ENCODE measurements around the gene PSTK. TPM values are rescaled to one million over a fixed set of nuclear protein-coding genes. Genes with fewer than 3 reads are reported as not detected.
A peak's percentile ranks its signal among the peaks of the same experiment; 100 is the strongest.

The PSTK gene
- total and polyA plus RNA-seq, 7 experiments from 2014 or later, result 4.3 to 13.2 (median 8.9) TPM

DNA sequence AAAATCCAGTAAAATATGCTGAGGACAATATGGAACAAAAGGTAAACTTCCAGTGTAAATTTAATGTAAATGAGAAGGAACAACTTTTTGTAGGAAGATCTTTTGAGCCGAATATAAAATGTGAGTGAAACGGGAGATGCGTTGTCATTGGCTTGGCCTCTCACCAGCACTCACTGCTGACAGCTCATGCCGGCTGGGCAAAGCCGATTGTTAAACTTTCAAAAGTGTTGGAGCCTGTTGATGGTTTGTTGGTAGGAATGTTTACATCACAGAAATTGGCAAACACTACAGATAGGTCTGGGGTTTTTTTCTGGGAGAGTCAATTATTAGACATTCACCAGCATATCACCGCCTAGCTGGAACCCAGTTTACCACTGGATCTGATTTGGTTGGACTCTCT lies 6.1 kb downstream of the PSTK start:
- ChIA-PET CTCF (no interaction called here), POLR2A (interaction anchor here (1.1 kb wide), 1 partner anchor 22 kb away, joined by 3 read pairs; the partner anchor contains the start of genes ACADSB and IKZF5)
- H3K9me3 ChIP-seq (ENCODE audit: control insufficient read depth in 2 of 3, low read length in 3 of 3), result no peaks in the 10 kb centered on the region
- H3K36me3 ChIP-seq (ENCODE audit: control insufficient read depth in 2 of 3, insufficient read depth in 3 of 3, low read length in 3 of 3), result peaks cover 0 to 3% (median 0%) of the 10 kb centered on the region in 3 experiments
- peak overlapping the region in 1 of 9 donors; percentile 76 for H3K27ac Mint-ChIP-seq
- H3K4me1 ChIP-seq (ENCODE audit: control insufficient read depth in 2 of 2, insufficient read depth in 2 of 2, low read length in 2 of 2), result peaks cover under 1 to 3% of the 10 kb centered on the region in 2 donors
- no peak overlapping the region for H3K4me3 Mint-ChIP-seq
- DNase-seq, result no peak
- H3K27me3 ChIP-seq (ENCODE audit: control insufficient read depth in 2 of 2, insufficient read depth in 2 of 2, low read length in 2 of 2), result no peaks in the 10 kb centered on the region
- no peak overlapping the region for H3K4me3 ChIP-seq (ENCODE audit: low read length)
- H3K36me3 Mint-ChIP-seq, result peaks cover 3 to 9% (median 5%) of the 10 kb centered on the region in 5 donors
- no peaks in the 10 kb centered on the region for H3K27me3 Mint-ChIP-seq
- no peaks in the 10 kb centered on the region for H3K9me3 Mint-ChIP-seq
- H3K27ac ChIP-seq (ENCODE audit: low read depth, low read length), result no peak overlapping the region
- H3K4me1 Mint-ChIP-seq, result peaks cover 2 to 15% (median 9%) of the 10 kb centered on the region in 7 donors
- no peak for ATAC-seq
- intact Hi-C loops (cut with micrococcal nuclease), result loop anchor here in 1 of 2 donors (10.0 kb wide), 1 partner anchor 1012 kb away; the partner anchor contains the start of gene NSMCE4A

DNA sequence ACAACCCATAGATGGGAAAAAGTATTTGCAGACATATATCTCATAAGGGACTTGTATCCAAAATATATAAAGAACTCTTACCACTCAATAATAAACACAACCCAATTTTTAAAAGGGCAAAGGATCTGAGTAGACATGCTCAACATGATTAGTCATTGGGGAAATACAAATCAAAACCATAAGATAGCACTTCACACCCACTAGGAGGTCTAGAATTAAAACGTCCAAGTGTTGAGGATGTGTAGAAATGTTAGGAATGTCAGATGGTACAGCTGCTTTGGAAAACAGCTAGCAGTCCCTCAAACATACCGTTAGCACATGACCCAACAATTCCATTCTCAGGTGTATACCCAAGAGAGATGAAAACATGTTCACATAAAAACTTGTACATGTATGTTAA lies 8.3 kb downstream of the PSTK start:
- H3K36me3 Mint-ChIP-seq, result peaks cover 3 to 9% (median 5%) of the 10 kb centered on the region in 5 donors
- ATAC-seq (no peak), DNase-seq (no peak)
- peaks cover 0 to 16% (median 11%) of the 10 kb centered on the region in 3 experiments for H3K36me3 ChIP-seq (ENCODE audit: control insufficient read depth in 2 of 3, insufficient read depth in 3 of 3, low read length in 3 of 3)
- peaks cover 0 to 6% (median 0%) of the 10 kb centered on the region in 7 donors for H3K4me1 Mint-ChIP-seq
- no peaks in the 10 kb centered on the region for H3K9me3 Mint-ChIP-seq
- no peak overlapping the region for H3K4me3 ChIP-seq (ENCODE audit: low read length)
- no peaks in the 10 kb centered on the region for H3K27me3 ChIP-seq (ENCODE audit: control insufficient read depth in 2 of 2, insufficient read depth in 2 of 2, low read length in 2 of 2)
- no peaks in the 10 kb centered on the region for H3K27me3 Mint-ChIP-seq
- no peaks in the 10 kb centered on the region for H3K4me1 ChIP-seq (ENCODE audit: control insufficient read depth in 2 of 2, insufficient read depth in 2 of 2, low read length in 2 of 2)
- intact Hi-C loops (cut with micrococcal nuclease), result loop anchor here in 1 of 2 donors (10.0 kb wide), 1 partner anchor 1014 kb away; the partner anchor contains the start of gene NSMCE4A
- no peaks in the 10 kb centered on the region for H3K9me3 ChIP-seq (ENCODE audit: control insufficient read depth in 2 of 3, low read length in 3 of 3)
- ChIA-PET POLR2A (no interaction called here), CTCF (no interaction called here)
- no peak overlapping the region for H3K27ac ChIP-seq (ENCODE audit: low read depth, low read length)
- H3K27ac Mint-ChIP-seq, result peak overlapping the region in 1 of 9 donors; percentile 71
- no peak overlapping the region for H3K4me3 Mint-ChIP-seq

DNA sequence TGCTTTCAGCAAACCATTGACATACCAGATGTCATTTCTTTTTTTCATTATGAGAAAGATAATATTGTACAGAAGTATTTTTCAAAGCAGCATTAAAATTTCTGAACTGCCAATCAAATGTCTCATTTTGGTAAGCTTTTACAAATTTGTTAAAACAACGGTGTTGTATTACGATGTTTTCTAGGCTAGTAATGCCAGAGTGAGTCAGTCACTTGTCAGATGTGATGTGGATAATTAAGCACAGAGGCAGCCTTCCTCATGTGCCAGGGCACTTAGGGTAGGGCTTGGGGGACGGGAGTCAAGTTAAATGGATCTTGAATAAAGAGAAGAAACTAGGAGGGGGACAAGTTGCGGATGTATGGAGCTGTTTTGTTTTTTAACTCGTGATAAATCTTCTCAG lies 10.1 kb downstream of the PSTK start:
- peaks cover 4 to 17% (median 9%) of the 10 kb centered on the region in 5 donors for H3K36me3 Mint-ChIP-seq
- Histone ChIP-seq H3K27ac (ENCODE audit: low read depth, low read length) (no peak overlapping the region), H3K4me1 (ENCODE audit: control insufficient read depth in 2 of 2, insufficient read depth in 2 of 2, low read length in 2 of 2) (no peaks in the 10 kb centered on the region), H3K9me3 (ENCODE audit: control insufficient read depth in 2 of 3, low read length in 3 of 3) (no peaks in the 10 kb centered on the region), H3K4me3 (ENCODE audit: low read length) (no peak overlapping the region), H3K27me3 (ENCODE audit: control insufficient read depth in 2 of 2, insufficient read depth in 2 of 2, low read length in 2 of 2) (no peaks in the 10 kb centered on the region), H3K36me3 (ENCODE audit: control insufficient read depth in 2 of 3, insufficient read depth in 3 of 3, low read length in 3 of 3) (peaks cover 4 to 33% (median 11%) of the 10 kb centered on the region in 3 experiments)
- H3K9me3 Mint-ChIP-seq, result no peaks in the 10 kb centered on the region
- peaks cover 0 to 3% (median 0%) of the 10 kb centered on the region in 7 donors for H3K4me1 Mint-ChIP-seq
- intact Hi-C loops (cut with micrococcal nuclease), result no loop called here
- no peaks in the 10 kb centered on the region for H3K27me3 Mint-ChIP-seq
- POLR2A ChIA-PET, result interaction anchor here (1.4 kb wide), 1 partner anchor 45 kb away, joined by 3 read pairs; no protein-coding TSS in a partner anchor
- peak overlapping the region in 4 of 9 donors; percentile 3 to 76 (median 28) for H3K27ac Mint-ChIP-seq
- no peak for DNase-seq
- no peak for ATAC-seq
- CTCF ChIA-PET, result interaction anchor here (1.2 kb wide), 1 partner anchor 17 kb away, joined by 3 read pairs; no protein-coding TSS in a partner anchor
- no peak overlapping the region for H3K4me3 Mint-ChIP-seq

DNA sequence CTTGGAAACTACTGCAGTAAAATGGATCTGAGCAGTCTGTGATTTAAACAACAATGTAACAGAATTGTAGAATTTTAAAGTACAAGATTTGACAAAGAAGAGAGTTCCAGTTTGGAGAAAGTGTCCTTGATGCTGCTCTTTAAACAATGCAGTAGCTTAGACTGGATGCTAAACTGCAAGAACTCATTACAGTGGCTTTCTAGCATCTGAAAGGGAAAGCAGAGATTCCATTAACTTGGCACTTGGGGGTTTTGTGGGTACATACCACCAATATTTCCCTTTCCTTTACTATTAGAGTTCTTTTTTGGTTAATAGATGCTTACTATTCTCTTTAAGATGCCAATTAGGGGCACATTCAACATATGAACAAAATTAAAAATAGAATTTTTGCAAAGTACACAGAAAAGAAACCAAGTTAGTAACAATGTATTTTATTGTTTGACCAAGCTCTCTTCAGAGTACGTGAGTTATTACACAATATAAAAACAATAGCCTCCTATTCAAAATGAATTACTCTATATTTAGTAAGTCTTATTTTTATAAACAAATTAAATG lies 11.9 kb downstream of the PSTK start:
- H3K9me3 Mint-ChIP-seq, result no peaks in the 10 kb centered on the region
- H3K27me3 Mint-ChIP-seq, result no peaks in the 10 kb centered on the region
- ChIA-PET CTCF (no interaction called here), POLR2A (interaction anchor here (0.7 kb wide), 1 partner anchor 8 kb away, joined by 3 read pairs; no protein-coding TSS in a partner anchor)
- H3K9me3 ChIP-seq (ENCODE audit: control insufficient read depth in 2 of 3, low read length in 3 of 3), result no peaks in the 10 kb centered on the region
- no peak overlapping the region for H3K4me3 ChIP-seq (ENCODE audit: low read length)
- peaks cover under 1 to 26% (median 17%) of the 10 kb centered on the region in 5 donors for H3K36me3 Mint-ChIP-seq
- DNase-seq (no peak), ATAC-seq (no peak)
- H3K27me3 ChIP-seq (ENCODE audit: control insufficient read depth in 2 of 2, insufficient read depth in 2 of 2, low read length in 2 of 2), result no peaks in the 10 kb centered on the region
- H3K27ac Mint-ChIP-seq, result peak overlapping the region in 1 of 9 donors; percentile 19
- H3K4me3 Mint-ChIP-seq, result no peak overlapping the region
- H3K4me1 Mint-ChIP-seq, result peaks cover 0 to 4% (median under 1%) of the 10 kb centered on the region in 7 donors
- intact Hi-C loops (cut with micrococcal nuclease), result no loop called here
- no peak overlapping the region for H3K27ac ChIP-seq (ENCODE audit: low read depth, low read length)
- H3K36me3 ChIP-seq (ENCODE audit: control insufficient read depth in 2 of 3, insufficient read depth in 3 of 3, low read length in 3 of 3), result peaks cover 8 to 51% (median 11%) of the 10 kb centered on the region in 3 experiments
- H3K4me1 ChIP-seq (ENCODE audit: control insufficient read depth in 2 of 2, insufficient read depth in 2 of 2, low read length in 2 of 2), result no peaks in the 10 kb centered on the region

DNA sequence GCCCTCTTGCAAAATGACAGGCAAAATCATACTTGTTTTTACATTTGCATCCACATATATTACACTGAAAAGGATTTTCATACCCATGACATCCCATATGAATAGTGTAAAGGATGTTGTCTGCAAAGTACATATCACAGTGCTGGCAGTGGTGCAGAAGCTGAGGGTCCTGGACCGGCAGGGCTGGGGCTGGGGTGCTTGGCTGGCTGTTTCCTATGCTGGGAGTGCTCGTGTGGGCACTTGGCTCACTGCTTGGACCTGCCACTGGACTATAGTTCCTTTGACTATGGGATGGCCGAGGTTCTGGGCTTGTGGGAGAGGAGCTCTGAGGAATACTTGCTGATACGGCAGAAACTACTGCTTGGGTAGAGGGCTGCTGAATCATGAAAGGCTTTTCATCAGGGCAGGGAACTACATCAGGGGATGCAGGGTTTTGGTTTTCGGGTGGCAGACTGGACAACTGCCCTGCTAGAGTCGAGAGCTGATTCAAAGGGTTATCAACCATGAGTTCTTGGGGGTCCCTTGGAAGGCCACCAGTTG lies 13.7 kb downstream of the PSTK start:
- ChIA-PET POLR2A (no interaction called here), CTCF (no interaction called here)
- Mint-ChIP-seq H3K4me1 (peaks cover 0 to 20% (median 10%) of the 10 kb centered on the region in 7 donors), H3K9me3 (no peaks in the 10 kb centered on the region), H3K27me3 (no peaks in the 10 kb centered on the region), H3K4me3 (no peak overlapping the region), H3K36me3 (peaks cover 5 to 33% (median 17%) of the 10 kb centered on the region in 5 donors), H3K27ac (peak overlapping the region in 2 of 9 donors; percentile 26 to 34)
- intact Hi-C loops (cut with micrococcal nuclease), result no loop called here
- no peak for ATAC-seq
- H3K9me3 ChIP-seq (ENCODE audit: control insufficient read depth in 2 of 3, low read length in 3 of 3), result no peaks in the 10 kb centered on the region
- H3K36me3 ChIP-seq (ENCODE audit: control insufficient read depth in 2 of 3, insufficient read depth in 3 of 3, low read length in 3 of 3), result peaks cover 11 to 65% (median 12%) of the 10 kb centered on the region in 3 experiments
- no peak overlapping the region for H3K4me3 ChIP-seq (ENCODE audit: low read length)
- no peak for DNase-seq
- no peaks in the 10 kb centered on the region for H3K4me1 ChIP-seq (ENCODE audit: control insufficient read depth in 2 of 2, insufficient read depth in 2 of 2, low read length in 2 of 2)
- H3K27me3 ChIP-seq (ENCODE audit: control insufficient read depth in 2 of 2, insufficient read depth in 2 of 2, low read length in 2 of 2), result no peaks in the 10 kb centered on the region
- no peak overlapping the region for H3K27ac ChIP-seq (ENCODE audit: low read depth, low read length)

DNA sequence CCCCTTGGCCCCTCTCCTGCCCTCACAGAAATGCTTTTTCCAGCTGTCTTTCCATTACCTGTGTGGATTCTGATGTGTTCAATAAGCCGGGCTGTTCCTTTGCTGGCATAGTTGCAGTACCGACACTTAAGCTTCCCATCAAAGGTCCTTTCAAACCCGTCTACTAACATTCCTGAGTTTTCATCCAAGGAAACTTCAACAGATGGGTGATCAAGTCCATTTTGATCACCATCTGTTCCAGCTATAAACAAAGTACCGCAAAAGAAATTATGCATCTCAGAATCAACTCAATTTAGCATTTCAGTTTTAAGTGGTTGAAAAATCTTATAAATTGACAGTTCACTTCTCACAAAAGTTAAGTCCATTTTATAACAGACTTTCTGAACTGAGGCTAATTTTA lies 15.7 kb downstream of the PSTK start:
- H3K27me3 ChIP-seq (ENCODE audit: control insufficient read depth in 2 of 2, insufficient read depth in 2 of 2, low read length in 2 of 2), result no peaks in the 10 kb centered on the region
- DNase-seq (no peak), ATAC-seq (no peak)
- H3K9me3 ChIP-seq (ENCODE audit: control insufficient read depth in 2 of 3, low read length in 3 of 3), result no peaks in the 10 kb centered on the region
- ChIA-PET CTCF (no interaction called here), POLR2A (interaction anchor here (0.8 kb wide), 1 partner anchor 12 kb away, joined by 4 read pairs; the partner anchor contains the start of gene IKZF5)
- H3K4me1 ChIP-seq (ENCODE audit: control insufficient read depth in 2 of 2, insufficient read depth in 2 of 2, low read length in 2 of 2), result no peaks in the 10 kb centered on the region
- no peak overlapping the region for H3K27ac ChIP-seq (ENCODE audit: low read depth, low read length)
- H3K9me3 Mint-ChIP-seq, result no peaks in the 10 kb centered on the region
- no peak overlapping the region for H3K4me3 ChIP-seq (ENCODE audit: low read length)
- no peaks in the 10 kb centered on the region for H3K27me3 Mint-ChIP-seq
- H3K36me3 ChIP-seq (ENCODE audit: control insufficient read depth in 2 of 3, insufficient read depth in 3 of 3, low read length in 3 of 3), result peaks cover 11 to 62% (median 12%) of the 10 kb centered on the region in 3 experiments
- H3K4me1 Mint-ChIP-seq, result peaks cover 8 to 40% (median 28%) of the 10 kb centered on the region in 7 donors
- intact Hi-C loops (cut with micrococcal nuclease), result no loop called here
- H3K27ac Mint-ChIP-seq, result no peak overlapping the region
- H3K4me3 Mint-ChIP-seq, result no peak overlapping the region
- H3K36me3 Mint-ChIP-seq, result peaks cover 5 to 31% (median 17%) of the 10 kb centered on the region in 5 donors
